ENCODE measurements around the gene DAP. TPM values are rescaled to one million over a fixed set of nuclear protein-coding genes. Genes with fewer than 3 reads are reported as not detected.

Gene DAP
- total RNA-seq, 1 experiment from 2014 or later = 279 TPM

- Histone ChIP-seq H3F3A (ENCODE audit: insufficient read depth, low read depth) (no peaks in the 10 kb centered on the region), H3K27ac (no peak overlapping the region), H3K27me3 (ENCODE audit: insufficient read depth, low read depth) (no peaks in the 10 kb centered on the region), H3K9me2 (ENCODE audit: insufficient read depth) (no peaks in the 10 kb centered on the region), H3K36me3 (ENCODE audit: low read depth) (no peaks in the 10 kb centered on the region), H3K9me3 (ENCODE audit: insufficient read depth, low read depth) (no peaks in the 10 kb centered on the region), H2AFZ (no peak overlapping the region), H3K79me2 (ENCODE audit: low read depth) (no peaks in the 10 kb centered on the region), H3K4me2 (no peak overlapping the region), H4K20me1 (ENCODE audit: insufficient read depth) (no peaks in the 10 kb centered on the region), H3K4me3 (no peak overlapping the region), H3K4me1 (replicated peaks; ENCODE audit: insufficient read depth) (no peaks in the 10 kb centered on the region)
- intact Hi-C loops (cut with micrococcal nuclease; ENCODE audit: unreplicated experiment) = no loop called here
- POLR2A ChIA-PET (ENCODE audit: unreplicated experiment) = no interaction called here
- CTCF ChIA-PET = no interaction called here
- no peak for TF ChIP-seq EZH2 (IDR thresholded peaks at IDR 0.05; ENCODE audit: low read depth)
- TF ChIP-seq, protein P1, sequence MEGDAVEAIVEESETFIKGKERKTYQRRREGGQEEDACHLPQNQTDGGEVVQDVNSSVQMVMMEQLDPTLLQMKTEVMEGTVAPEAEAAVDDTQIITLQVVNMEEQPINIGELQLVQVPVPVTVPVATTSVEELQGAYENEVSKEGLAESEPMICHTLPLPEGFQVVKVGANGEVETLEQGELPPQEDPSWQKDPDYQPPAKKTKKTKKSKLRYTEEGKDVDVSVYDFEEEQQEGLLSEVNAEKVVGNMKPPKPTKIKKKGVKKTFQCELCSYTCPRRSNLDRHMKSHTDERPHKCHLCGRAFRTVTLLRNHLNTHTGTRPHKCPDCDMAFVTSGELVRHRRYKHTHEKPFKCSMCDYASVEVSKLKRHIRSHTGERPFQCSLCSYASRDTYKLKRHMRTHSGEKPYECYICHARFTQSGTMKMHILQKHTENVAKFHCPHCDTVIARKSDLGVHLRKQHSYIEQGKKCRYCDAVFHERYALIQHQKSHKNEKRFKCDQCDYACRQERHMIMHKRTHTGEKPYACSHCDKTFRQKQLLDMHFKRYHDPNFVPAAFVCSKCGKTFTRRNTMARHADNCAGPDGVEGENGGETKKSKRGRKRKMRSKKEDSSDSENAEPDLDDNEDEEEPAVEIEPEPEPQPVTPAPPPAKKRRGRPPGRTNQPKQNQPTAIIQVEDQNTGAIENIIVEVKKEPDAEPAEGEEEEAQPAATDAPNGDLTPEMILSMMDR (conservative IDR thresholded peaks at IDR 0.05) = no peak
- BruUV-seq (replicated peaks) = no TSS peak
- DNase-seq = no peak
Measured at GRCh38 chr5:10647640-10648039, 113.4 kb downstream of the DAP start.

DNA sequence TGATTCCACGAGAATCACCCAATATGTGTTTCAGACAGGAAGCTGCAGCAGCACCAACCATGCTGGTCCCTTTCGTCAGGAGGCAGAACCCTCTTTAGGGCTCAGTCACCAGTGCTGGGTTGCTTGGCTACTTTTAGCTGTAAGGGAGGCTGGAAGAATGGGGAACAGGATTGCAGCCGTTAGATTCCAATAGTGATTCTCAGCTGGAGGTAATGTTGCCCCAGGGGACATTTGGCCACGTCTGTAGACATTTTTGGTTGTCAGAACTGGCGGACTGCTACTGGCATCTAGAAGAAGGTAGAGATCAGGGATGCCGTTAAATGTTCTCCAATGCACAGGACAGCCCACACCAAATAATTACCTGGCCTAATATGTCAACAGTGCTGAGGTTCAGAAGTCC lies 115.4 kb downstream of the DAP start:
- BruUV-seq (replicated peaks) = no TSS peak
- no peaks in the 10 kb centered on the region for H3K9me2 ChIP-seq (ENCODE audit: insufficient read depth)
- no peak overlapping the region for H2AFZ ChIP-seq
- ChIA-PET CTCF (no interaction called here), POLR2A (ENCODE audit: unreplicated experiment) (no interaction called here)
- intact Hi-C loops (cut with micrococcal nuclease; ENCODE audit: unreplicated experiment) = no loop called here
- DNase-seq = no peak
- no peak overlapping the region for H3K4me2 ChIP-seq
- H4K20me1 ChIP-seq (ENCODE audit: insufficient read depth) = no peaks in the 10 kb centered on the region
- H3K9me3 ChIP-seq (ENCODE audit: insufficient read depth, low read depth) = no peaks in the 10 kb centered on the region
- no peaks in the 10 kb centered on the region for H3K27me3 ChIP-seq (ENCODE audit: insufficient read depth, low read depth)
- no peaks in the 10 kb centered on the region for H3F3A ChIP-seq (ENCODE audit: insufficient read depth, low read depth)
- no peaks in the 10 kb centered on the region for H3K36me3 ChIP-seq (ENCODE audit: low read depth)
- TF ChIP-seq, protein P1 (conservative IDR thresholded peaks at IDR 0.05) = no peak
- no peak for TF ChIP-seq EZH2 (IDR thresholded peaks at IDR 0.05; ENCODE audit: low read depth)
- no peak overlapping the region for H3K27ac ChIP-seq
- no peaks in the 10 kb centered on the region for H3K4me1 ChIP-seq (replicated peaks; ENCODE audit: insufficient read depth)
- H3K79me2 ChIP-seq (ENCODE audit: low read depth) = no peaks in the 10 kb centered on the region
- H3K4me3 ChIP-seq = no peak overlapping the region

- Histone ChIP-seq H3K27me3 (ENCODE audit: insufficient read depth, low read depth) (no peaks in the 10 kb centered on the region), H3K36me3 (ENCODE audit: low read depth) (no peaks in the 10 kb centered on the region), H3K4me2 (no peak overlapping the region), H3K9me3 (ENCODE audit: insufficient read depth, low read depth) (no peaks in the 10 kb centered on the region), H3F3A (ENCODE audit: insufficient read depth, low read depth) (no peaks in the 10 kb centered on the region), H4K20me1 (ENCODE audit: insufficient read depth) (no peaks in the 10 kb centered on the region), H3K9me2 (ENCODE audit: insufficient read depth) (no peaks in the 10 kb centered on the region), H3K4me1 (replicated peaks; ENCODE audit: insufficient read depth) (no peaks in the 10 kb centered on the region), H3K27ac (no peak overlapping the region), H2AFZ (no peak overlapping the region), H3K4me3 (no peak overlapping the region), H3K79me2 (ENCODE audit: low read depth) (no peaks in the 10 kb centered on the region)
- intact Hi-C loops (cut with micrococcal nuclease; ENCODE audit: unreplicated experiment) = no loop called here
- POLR2A ChIA-PET (ENCODE audit: unreplicated experiment) = no interaction called here
- CTCF ChIA-PET = no interaction called here
- no peak for DNase-seq
- no peak for TF ChIP-seq EZH2 (IDR thresholded peaks at IDR 0.05; ENCODE audit: low read depth)
- TF ChIP-seq, protein P1 (conservative IDR thresholded peaks at IDR 0.05) = no peak
- no TSS peak for BruUV-seq (replicated peaks)
Measured at GRCh38 chr5:10645146-10645545, 115.9 kb downstream of the DAP start.

Data from PC-9 (cell line).